ENCODE measurements around the gene ADGRF1.

DNA sequence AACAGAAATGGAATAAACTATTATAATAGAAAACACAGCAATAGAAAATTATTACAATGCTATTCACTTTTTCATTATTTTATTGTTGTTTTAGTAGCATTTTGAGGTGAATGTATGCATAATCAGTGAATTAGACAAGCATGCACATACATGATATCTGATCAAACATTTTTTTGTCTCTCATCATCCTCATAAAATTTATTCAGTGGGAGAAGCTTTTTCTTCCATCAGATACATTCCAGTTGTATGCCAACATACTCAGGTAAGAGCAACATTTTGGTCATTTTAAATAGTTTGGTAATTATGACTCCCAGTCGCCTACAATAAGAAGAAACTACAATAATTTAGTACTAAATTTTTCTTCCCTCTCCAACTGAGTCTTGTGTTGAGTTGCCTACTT lies 44.5 kb downstream of the ADGRF1 start:
- no peak for TF ChIP-seq POLR2AphosphoS5 (IDR thresholded peaks at IDR 0.05)
- TF ChIP-seq, protein P1, sequence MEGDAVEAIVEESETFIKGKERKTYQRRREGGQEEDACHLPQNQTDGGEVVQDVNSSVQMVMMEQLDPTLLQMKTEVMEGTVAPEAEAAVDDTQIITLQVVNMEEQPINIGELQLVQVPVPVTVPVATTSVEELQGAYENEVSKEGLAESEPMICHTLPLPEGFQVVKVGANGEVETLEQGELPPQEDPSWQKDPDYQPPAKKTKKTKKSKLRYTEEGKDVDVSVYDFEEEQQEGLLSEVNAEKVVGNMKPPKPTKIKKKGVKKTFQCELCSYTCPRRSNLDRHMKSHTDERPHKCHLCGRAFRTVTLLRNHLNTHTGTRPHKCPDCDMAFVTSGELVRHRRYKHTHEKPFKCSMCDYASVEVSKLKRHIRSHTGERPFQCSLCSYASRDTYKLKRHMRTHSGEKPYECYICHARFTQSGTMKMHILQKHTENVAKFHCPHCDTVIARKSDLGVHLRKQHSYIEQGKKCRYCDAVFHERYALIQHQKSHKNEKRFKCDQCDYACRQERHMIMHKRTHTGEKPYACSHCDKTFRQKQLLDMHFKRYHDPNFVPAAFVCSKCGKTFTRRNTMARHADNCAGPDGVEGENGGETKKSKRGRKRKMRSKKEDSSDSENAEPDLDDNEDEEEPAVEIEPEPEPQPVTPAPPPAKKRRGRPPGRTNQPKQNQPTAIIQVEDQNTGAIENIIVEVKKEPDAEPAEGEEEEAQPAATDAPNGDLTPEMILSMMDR (IDR thresholded peaks at IDR 0.05) = no peak

All from prostate gland (tissue), 2 donors.